ENCODE measurements around the gene VILL.
A peak's percentile ranks its signal among the peaks of the same experiment; 100 is the strongest.
"Not testable (repeated sequence)": the region's sequence is repeated elsewhere in the genome, so short reads cannot be mapped to it uniquely, and the experiment has no call there.

VILL gene

DNA sequence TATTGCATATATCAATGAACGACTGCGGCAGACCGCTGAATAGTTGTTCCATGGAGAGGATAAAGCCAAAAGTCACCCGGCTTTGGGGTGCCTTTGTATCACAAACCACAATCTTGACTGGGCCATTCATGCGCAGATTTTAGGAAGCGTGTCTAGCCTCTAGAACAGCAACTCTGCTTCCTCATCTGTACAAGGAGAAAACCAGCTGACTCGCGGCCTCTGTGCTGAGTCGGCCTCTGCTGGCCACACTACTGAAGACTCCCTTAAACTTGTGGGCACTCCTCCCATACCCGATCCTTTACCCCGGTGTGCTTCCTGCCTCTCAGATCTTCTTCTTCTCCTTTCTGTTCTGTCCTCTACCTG lies 49.3 kb downstream of the VILL start:
- DNase-seq: peak in 1 of 2 experiments; percentile 44

DNA sequence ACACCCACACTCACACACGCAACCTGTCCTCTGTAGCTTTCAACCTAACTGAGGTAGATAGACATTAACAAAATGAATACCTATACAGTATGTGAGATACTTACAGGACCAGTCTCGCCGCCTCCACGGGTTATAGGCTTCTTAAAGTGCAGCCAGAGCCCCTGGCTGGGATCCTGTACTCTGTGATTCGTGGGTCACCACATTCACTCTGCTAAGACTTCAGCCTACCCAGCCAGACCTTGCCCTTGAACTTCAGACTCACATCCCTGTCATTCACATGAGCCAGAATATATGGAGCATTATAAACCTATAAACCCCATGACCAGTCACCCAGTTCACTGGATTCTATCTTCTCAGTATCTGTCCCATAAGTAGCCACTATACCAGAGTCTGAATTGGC lies 49.8 kb downstream of the VILL start:
- DNase-seq: no peak

DNA sequence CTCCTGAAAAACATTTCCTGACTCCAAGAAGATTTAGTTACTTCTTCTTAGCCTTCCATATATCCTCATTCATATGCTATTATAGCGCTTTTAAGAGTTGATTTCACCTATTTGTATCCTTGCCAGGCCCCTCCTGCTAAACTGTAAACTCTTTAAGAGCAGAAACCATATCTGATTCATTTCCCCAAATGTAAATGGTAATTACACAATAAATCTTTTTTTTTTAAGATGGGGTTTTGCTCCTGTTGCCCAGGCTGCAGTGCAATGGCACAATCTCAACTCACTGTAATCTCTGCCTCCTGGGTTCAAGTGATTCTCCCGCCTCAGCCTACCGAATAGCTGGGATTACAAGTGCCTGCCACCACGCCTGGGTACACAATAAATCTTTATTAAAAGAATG lies 52.9 kb downstream of the VILL start:
- no peak for DNase-seq

DNA sequence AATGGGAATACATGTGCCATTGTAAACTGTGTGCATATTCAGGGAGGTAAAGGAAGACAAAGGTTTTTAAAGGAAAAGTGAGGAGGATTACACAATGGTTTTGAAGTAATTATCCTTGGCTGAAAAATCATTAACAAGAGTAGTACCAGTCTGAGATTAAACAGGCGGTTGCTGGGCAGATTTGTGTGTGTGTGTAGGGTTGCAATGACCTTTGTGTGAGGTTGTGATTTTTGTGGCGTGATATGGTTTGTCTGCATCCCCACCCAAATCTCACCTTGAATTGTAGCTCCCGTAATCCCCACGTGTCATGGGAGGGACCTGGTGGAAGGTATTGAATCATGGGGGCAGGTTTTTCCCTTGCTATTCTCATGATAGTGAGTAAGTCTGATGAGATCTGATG lies 55.4 kb downstream of the VILL start:
- DNase-seq: no peak

- no peak for DNase-seq
Observed at GRCh38 chr3:38046821-38047220, 56.2 kb downstream of the VILL start.

DNA sequence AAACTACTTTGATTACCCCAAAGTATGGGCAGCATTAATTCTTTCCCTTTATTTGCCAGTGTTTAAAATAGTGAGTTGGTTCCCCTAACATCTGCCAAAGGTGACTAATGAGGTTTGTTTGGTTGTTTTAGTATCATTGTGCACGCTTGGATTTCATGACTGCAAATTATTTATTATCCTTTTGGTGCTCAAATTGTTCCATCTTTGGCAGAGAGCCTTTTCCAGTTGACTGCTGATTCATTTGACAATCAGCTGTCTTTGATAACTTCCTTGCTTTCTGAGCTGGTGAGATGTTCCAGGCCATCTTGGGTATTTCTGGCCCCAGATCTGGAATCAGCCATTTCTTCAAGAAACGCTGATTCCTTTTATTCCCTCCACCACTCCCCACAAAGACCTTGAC lies 57.3 kb downstream of the VILL start:
- no peak for DNase-seq

DNA sequence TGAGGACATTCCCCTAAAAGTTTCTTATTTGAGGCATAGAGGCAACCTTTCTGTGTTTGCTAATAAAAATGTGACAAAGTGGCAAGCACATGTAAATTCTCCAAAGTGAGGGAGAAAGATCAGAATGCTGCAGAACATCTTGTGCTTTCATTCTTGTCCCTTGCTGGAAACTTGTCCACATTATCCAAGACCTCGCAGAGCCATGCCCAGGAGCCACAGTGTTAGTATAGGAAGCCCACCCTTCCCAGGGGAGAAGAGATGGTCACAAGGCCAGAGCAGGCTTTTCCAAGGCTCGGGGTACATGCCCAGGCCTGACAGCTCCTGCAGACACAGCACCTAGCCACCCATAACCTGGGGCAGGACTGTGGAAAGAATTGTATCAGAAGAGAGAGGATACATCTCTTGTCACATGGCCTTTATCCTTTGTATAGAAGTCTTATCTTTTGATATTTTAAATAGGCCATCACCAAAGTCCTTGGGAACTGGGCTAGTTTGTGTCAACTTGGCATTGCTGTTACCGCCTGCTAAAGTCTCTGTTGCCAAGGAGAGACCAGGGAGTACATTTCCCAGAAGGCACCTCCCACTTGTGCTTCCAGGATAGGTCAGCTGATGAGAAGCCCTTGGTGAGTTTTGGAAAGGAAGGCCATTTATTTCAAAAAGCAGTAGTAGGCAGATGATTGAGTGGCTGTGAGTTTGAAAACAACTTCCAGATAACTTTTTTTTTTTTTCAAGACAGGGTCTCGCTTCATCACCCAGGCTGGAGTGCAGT lies 59.0 kb downstream of the VILL start:
- no peak for DNase-seq

DNA sequence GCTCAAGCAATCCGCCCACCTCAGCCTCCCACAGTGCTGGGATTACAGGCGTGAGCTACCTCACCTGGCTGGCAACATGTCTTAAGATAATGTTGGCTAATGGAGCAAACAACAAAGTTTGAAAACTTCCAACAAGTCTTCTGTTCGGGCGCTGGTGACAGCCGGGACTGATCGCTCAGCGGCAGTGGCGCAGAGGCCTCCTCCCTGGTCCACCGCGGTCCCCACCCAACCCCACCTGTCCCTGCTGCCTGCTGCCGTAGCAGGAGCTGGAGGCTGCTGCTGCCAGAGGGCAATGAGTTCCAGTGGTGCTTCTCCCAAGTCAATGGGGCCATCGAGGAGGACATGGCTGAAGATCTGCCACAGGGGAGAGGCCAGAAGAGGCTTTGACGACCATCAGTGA lies 60.5 kb downstream of the VILL start:
- no peak for DNase-seq

DNA sequence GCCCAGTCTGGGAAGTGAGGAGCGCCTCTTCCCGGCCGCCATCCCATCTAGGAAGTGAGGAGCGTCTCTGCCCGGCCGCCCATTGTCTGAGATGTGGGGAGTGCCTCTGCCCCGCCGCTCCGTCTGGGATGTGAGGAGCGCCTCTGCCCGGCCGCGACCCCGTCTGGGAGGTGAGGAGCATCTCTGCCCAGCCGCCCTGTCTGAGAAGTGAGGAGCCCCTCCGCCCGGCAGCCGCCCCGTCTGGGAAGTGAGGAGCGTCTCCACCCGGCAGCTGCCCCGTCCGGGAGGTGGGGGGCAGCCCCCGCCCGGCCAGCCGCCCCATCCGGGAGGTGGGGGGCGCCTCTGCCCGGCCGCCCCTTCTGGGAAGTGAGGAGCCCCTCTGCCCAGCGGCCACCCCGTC lies 62.7 kb downstream of the VILL start:
- not testable (repeated sequence) for DNase-seq

GRCh38 chr3:38053813-38054498 lies 63.4 kb downstream of the VILL start:
- DNase-seq: not testable (repeated sequence)

GRCh38 chr3:38054499-38055001 lies 64.0 kb downstream of the VILL start:
- no peak for DNase-seq
